GM21526 (cell line): ENCODE results near the gene CSNK1D.

ENCODE experiments used
- ATAC-seq: cut with Tn5 transposase; IDR thresholded peaks from one replicate; pipeline ENCODE4 v1.9.1; 2021; ENCODE audit warnings: moderate library complexity; ENCODE audit not compliant: unreplicated experiment, low FRiP score

The CSNK1D gene

GRCh38 chr17:82241183-82241925 is 32.1 kb downstream of the CSNK1D start:
- ATAC-seq: no peak

- no peak for ATAC-seq
Measured at GRCh38 chr17:82240506-82241182, 32.9 kb downstream of the CSNK1D start.

GRCh38 chr17:82239926-82240505 is 33.5 kb downstream of the CSNK1D start:
- ATAC-seq: no peak

GRCh38 chr17:82239401-82239925 is 34.0 kb downstream of the CSNK1D start:
- no peak for ATAC-seq

- ATAC-seq: no peak
Measured at GRCh38 chr17:82238472-82239201, 34.9 kb downstream of the CSNK1D start.

- no peak for ATAC-seq
Measured at GRCh38 chr17:82237746-82238471, 35.6 kb downstream of the CSNK1D start.

GRCh38 chr17:82237083-82237745 is 36.3 kb downstream of the CSNK1D start:
- ATAC-seq: no peak

- no peak for ATAC-seq
Measured at GRCh38 chr17:82236142-82236971, 37.1 kb downstream of the CSNK1D start.

GRCh38 chr17:82235775-82236141 is 37.7 kb downstream of the CSNK1D start:
- ATAC-seq: no peak

- ATAC-seq: no peak
Measured at GRCh38 chr17:82235056-82235774, 38.3 kb downstream of the CSNK1D start.

GRCh38 chr17:82234211-82235055 is 39.1 kb downstream of the CSNK1D start:
- no peak for ATAC-seq

- ATAC-seq: no peak
Measured at GRCh38 chr17:82232876-82233785, 40.4 kb downstream of the CSNK1D start.

- no peak for ATAC-seq
Measured at GRCh38 chr17:82232322-82232820, 41.1 kb downstream of the CSNK1D start.

GRCh38 chr17:82231562-82232321 is 41.8 kb downstream of the CSNK1D start:
- ATAC-seq: no peak

GRCh38 chr17:82231312-82231561 is 42.3 kb downstream of the CSNK1D start:
- no peak for ATAC-seq
